HEK293 (cell line): ENCODE data around the gene GTF2F1.

Experiments used
- CTCF ChIA-PET: fragments of 350-600 bp; formaldehyde crosslinking; extraction: SDS; loops from one replicate; lab custom pipeline; 2021; ENCODE audit warnings: antibody characterized with exemption; lab: Yijun Ruan, JAX
- POLR2A ChIA-PET: fragments of 300-600 bp; formaldehyde crosslinking; extraction: SDS; loops from one replicate; lab custom pipeline; 2020; ENCODE audit warnings: antibody characterized with exemption, inconsistent platforms; lab: Yijun Ruan, JAX
- H3K27ac ChIP-seq: fragments of 200-500 bp; sonication (Bioruptor generic); 2 replicates; pipeline ENCODE4 v1.5.1; 2014; ENCODE audit warnings: low read depth, low read length, control low read depth, inconsistent platforms; ENCODE audit errors: extremely low read depth
- H3K36me3 ChIP-seq, 2 experiments: fragments of 200-500 bp in 1 of 2; sonication (Bioruptor generic) in 1 of 2; 1 replicate in 1 of 2; 2 replicates in 1 of 2; pipeline ENCODE4 v1.5.1; 2014 to 2017; ENCODE audit warnings: inconsistent platforms in 2 of 2, low read length in 2 of 2; ENCODE audit not compliant: control insufficient read depth in 2 of 2, insufficient read depth in 1 of 2
- H3K4me1 ChIP-seq: fragments of 200-500 bp; sonication (Bioruptor generic); 2 replicates; pipeline ENCODE4 v1.5.1; 2014; ENCODE audit warnings: mild to moderate bottlenecking, low read length, inconsistent platforms; ENCODE audit not compliant: control insufficient read depth, insufficient read depth
- H3K4me3 ChIP-seq: 2 replicates; pipeline ENCODE4 v1.5.1; 2011; ENCODE audit warnings: low read depth, mild to moderate bottlenecking, control low read depth, low read length, moderate library complexity
- H3K9me3 ChIP-seq: fragments of 200-500 bp; sonication (Bioruptor generic); 2 replicates; pipeline ENCODE4 v1.5.1; 2014; ENCODE audit warnings: low read depth, low read length, inconsistent platforms; ENCODE audit not compliant: control insufficient read depth, insufficient read depth
- HOXC10 ChIP-seq: sonication (generic); formaldehyde crosslinking; IDR thresholded peaks from 2 replicates; pipeline ENCODE4 v1.8.1; 2023; ENCODE audit warnings: mild to moderate bottlenecking, missing genetic modification reagents
- MZF1 ChIP-seq: fragments of 450-650 bp; formaldehyde crosslinking; IDR thresholded peaks from 2 replicates; pipeline ENCODE4 v1.5.1; 2017; ENCODE audit warnings: missing biosample characterization, missing genetic modification characterization, borderline replicate concordance
- OVOL3 ChIP-seq: fragments of 450-650 bp; formaldehyde crosslinking; IDR thresholded peaks from 2 replicates; pipeline ENCODE4 v1.5.1; 2016; ENCODE audit warnings: missing biosample characterization, missing genetic modification characterization
- SP7 ChIP-seq: fragments of 450-650 bp; formaldehyde crosslinking; IDR thresholded peaks from 2 replicates; pipeline ENCODE4 v1.5.1; 2016; ENCODE audit warnings: missing biosample characterization, missing genetic modification characterization
- WT1 ChIP-seq: fragments of 450-650 bp; formaldehyde crosslinking; IDR thresholded peaks from 2 replicates; pipeline ENCODE4 v1.5.1; 2016; ENCODE audit warnings: missing biosample characterization, missing genetic modification characterization
- ZNF157 ChIP-seq: fragments of 450-650 bp; formaldehyde crosslinking; IDR thresholded peaks from 2 replicates; pipeline ENCODE4 v1.5.1; 2016; ENCODE audit warnings: missing biosample characterization, missing genetic modification characterization
- ZNF292 ChIP-seq: fragments of 450-650 bp; formaldehyde crosslinking; IDR thresholded peaks from 2 replicates; pipeline ENCODE4 v1.5.1; 2016; ENCODE audit warnings: low read depth, missing biosample characterization, missing genetic modification characterization, borderline replicate concordance
- ZNF404 ChIP-seq: fragments of 450-650 bp; formaldehyde crosslinking; IDR thresholded peaks from 2 replicates; pipeline ENCODE4 v1.5.1; 2017; ENCODE audit warnings: missing biosample characterization, missing genetic modification characterization
- ZNF701 ChIP-seq: fragments of 450-650 bp; formaldehyde crosslinking; IDR thresholded peaks from 2 replicates; pipeline ENCODE4 v1.5.1; 2016; ENCODE audit warnings: missing biosample characterization, missing genetic modification characterization
- TF ChIP-seq, protein P1 (sequence below): fragments of 450-650 bp; formaldehyde crosslinking; IDR thresholded peaks from 2 replicates; pipeline ENCODE4 v1.5.1; 2016; ENCODE audit warnings: missing biosample characterization, missing genetic modification characterization, borderline replicate concordance
- TF ChIP-seq, protein P2 (sequence below): fragments of 450-650 bp; formaldehyde crosslinking; IDR thresholded peaks from 2 replicates; pipeline ENCODE4 v1.5.1; 2017; ENCODE audit warnings: missing biosample characterization, missing genetic modification characterization
- TF ChIP-seq, protein P3 (sequence below): fragments of 450-650 bp; formaldehyde crosslinking; IDR thresholded peaks from 2 replicates; pipeline ENCODE4 v1.5.1; 2017; ENCODE audit warnings: missing biosample characterization, missing genetic modification characterization
- TF ChIP-seq, protein P4 (sequence below): fragments of 450-650 bp; formaldehyde crosslinking; IDR thresholded peaks from 2 replicates; pipeline ENCODE4 v1.5.1; 2016; ENCODE audit warnings: missing biosample characterization, missing genetic modification characterization
- TF ChIP-seq, protein P5 (sequence below): fragments of 450-650 bp; formaldehyde crosslinking; IDR thresholded peaks from 2 replicates; pipeline ENCODE4 v1.5.0; 2017; ENCODE audit warnings: missing biosample characterization, missing genetic modification characterization, borderline replicate concordance
- TF ChIP-seq, protein P6 (sequence below): fragments of 450-650 bp; formaldehyde crosslinking; IDR thresholded peaks from 2 replicates; pipeline ENCODE4 v1.5.1; 2016; ENCODE audit warnings: missing biosample characterization, missing genetic modification characterization, low read depth

GTF2F1 gene

DNA sequence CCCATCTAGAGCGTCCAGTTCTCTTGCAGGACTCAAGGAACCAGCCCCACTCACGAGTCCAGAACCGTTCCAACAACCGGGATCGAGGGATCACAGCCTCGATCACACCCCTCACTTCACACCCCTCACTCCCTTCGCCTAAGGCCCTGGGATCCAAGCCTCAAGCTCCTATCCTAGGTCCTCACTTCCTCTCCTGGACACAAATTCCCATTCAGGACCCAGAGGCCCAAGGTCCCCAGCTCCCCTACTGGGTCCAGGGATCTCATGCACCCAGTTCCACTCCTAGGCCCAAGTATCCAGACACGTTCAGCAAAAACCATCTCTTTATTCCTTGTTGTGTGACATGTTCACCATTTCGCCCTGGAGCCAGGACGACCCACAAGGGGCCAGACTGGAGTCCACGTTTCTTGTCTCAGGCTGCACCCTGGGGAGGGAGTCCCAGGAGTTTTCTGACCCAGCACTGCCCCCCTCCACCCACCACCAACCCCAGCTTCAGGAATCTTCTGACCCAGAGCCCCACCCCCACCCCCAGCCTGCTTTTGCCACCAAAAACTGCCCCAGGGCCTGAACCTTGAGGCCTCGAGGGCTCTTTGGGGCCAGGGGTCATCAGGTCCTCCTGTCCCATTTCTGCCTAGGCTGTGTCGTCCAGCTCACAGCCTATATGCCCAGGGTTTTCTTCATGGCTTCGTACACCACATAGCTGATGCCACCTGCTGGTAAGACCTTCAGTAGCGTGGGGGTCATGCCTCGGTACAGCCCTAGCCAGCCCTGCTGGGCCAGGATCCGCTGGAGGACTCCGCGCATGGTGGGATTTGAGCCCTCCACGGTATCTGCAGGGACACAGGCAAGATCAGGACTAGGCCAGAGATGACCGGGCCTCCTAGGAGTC, 33.0 kb upstream of the GTF2F1 start (continued):
- TF ChIP-seq, protein P1, sequence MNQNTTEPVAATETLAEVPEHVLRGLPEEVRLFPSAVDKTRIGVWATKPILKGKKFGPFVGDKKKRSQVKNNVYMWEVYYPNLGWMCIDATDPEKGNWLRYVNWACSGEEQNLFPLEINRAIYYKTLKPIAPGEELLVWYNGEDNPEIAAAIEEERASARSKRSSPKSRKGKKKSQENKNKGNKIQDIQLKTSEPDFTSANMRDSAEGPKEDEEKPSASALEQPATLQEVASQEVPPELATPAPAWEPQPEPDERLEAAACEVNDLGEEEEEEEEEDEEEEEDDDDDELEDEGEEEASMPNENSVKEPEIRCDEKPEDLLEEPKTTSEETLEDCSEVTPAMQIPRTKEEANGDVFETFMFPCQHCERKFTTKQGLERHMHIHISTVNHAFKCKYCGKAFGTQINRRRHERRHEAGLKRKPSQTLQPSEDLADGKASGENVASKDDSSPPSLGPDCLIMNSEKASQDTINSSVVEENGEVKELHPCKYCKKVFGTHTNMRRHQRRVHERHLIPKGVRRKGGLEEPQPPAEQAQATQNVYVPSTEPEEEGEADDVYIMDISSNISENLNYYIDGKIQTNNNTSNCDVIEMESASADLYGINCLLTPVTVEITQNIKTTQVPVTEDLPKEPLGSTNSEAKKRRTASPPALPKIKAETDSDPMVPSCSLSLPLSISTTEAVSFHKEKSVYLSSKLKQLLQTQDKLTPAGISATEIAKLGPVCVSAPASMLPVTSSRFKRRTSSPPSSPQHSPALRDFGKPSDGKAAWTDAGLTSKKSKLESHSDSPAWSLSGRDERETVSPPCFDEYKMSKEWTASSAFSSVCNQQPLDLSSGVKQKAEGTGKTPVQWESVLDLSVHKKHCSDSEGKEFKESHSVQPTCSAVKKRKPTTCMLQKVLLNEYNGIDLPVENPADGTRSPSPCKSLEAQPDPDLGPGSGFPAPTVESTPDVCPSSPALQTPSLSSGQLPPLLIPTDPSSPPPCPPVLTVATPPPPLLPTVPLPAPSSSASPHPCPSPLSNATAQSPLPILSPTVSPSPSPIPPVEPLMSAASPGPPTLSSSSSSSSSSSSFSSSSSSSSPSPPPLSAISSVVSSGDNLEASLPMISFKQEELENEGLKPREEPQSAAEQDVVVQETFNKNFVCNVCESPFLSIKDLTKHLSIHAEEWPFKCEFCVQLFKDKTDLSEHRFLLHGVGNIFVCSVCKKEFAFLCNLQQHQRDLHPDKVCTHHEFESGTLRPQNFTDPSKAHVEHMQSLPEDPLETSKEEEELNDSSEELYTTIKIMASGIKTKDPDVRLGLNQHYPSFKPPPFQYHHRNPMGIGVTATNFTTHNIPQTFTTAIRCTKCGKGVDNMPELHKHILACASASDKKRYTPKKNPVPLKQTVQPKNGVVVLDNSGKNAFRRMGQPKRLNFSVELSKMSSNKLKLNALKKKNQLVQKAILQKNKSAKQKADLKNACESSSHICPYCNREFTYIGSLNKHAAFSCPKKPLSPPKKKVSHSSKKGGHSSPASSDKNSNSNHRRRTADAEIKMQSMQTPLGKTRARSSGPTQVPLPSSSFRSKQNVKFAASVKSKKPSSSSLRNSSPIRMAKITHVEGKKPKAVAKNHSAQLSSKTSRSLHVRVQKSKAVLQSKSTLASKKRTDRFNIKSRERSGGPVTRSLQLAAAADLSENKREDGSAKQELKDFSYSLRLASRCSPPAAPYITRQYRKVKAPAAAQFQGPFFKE = no peak
- TF ChIP-seq, protein P2, sequence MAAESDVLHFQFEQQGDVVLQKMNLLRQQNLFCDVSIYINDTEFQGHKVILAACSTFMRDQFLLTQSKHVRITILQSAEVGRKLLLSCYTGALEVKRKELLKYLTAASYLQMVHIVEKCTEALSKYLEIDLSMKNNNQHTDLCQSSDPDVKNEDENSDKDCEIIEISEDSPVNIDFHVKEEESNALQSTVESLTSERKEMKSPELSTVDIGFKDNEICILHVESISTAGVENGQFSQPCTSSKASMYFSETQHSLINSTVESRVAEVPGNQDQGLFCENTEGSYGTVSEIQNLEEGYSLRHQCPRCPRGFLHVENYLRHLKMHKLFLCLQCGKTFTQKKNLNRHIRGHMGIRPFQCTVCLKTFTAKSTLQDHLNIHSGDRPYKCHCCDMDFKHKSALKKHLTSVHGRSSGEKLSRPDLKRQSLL = peak; percentile 52; the same call in 1 of the 2 replicates
- 0 out of 2 replicates have a peak, but pooled peaks have one; percentile 11 for TF ChIP-seq WT1 (tag by site-specific recombination)

DNA sequence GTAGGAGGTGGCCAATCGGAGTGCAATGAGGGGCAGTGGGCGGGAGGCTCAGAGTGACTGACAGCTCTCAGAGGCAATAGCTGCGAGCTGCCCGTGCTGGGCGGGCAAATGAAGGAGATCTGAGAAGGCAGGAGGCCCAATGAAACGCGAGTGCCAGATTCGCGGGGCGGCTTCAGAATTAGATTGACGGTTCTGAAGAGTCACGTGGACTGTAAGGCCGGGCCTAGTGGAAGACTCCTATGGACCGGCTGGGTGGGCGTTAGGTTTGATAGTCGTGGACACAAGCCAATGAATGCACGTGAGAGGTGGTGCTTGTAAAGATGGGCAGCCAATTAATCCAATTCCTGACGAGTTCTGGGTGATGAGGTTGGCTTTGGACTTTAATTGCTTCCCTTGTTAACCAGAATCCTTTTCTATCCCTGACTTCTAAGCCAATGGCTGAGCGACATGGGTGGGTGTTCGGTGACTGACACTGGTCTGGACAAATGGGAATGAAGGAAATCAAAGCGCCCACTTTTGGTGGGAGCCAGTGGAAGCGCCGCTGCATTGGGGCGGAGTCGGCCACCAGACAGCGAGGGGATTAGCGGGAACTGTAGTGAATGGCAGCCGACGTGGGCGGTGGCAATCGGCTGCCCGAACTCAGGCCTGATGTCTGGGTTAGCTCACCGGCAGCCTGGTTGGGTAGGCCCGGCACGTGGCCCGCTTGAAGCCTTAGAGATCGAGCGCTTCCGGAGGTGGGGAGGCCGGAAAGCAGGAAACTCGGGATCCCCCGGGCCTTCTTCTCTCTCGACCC, 32.2 kb upstream of the GTF2F1 start:
- Histone ChIP-seq H3K36me3 (peaks cover 4 to 33% of the 10 kb centered on the region in 2 experiments; a peak in 1 of 3 replicates), H3K4me3 (no peak overlapping the region), H3K4me1 (peaks cover 7% of the 10 kb centered on the region), H3K27ac (peak overlapping the region; percentile 50), H3K9me3 (no peaks in the 10 kb centered on the region)
- ChIA-PET CTCF (interaction anchor here (0.6 to 1.3 kb wide), 6 partner anchors 297 to 1444 kb away, joined by 3 to 6 read pairs (median 4); no protein-coding TSS in a partner anchor), POLR2A (interaction anchor here (0.5 to 2.1 kb wide), 20 partner anchors 9 to 412 kb away, joined by 3 to 25 read pairs (median 4); partner anchors contain the start of genes ALKBH7, CLPP, GPR108 and GTF2F1)
- TF ChIP-seq SP7 (tag by site-specific recombination) (peak; percentile 34), MZF1 (tag by site-specific recombination) (no peak), ZNF292 (no peak), OVOL3 (tag by site-specific recombination) (no peak), ZNF701 (tag by site-specific recombination) (no peak), HOXC10 (CRISPR knock-in tag) (peak; percentile 51; the same call in 1 of the 2 replicates), ZNF404 (no peak), ZNF157 (tag by site-specific recombination) (no peak)
- TF ChIP-seq, protein P3, sequence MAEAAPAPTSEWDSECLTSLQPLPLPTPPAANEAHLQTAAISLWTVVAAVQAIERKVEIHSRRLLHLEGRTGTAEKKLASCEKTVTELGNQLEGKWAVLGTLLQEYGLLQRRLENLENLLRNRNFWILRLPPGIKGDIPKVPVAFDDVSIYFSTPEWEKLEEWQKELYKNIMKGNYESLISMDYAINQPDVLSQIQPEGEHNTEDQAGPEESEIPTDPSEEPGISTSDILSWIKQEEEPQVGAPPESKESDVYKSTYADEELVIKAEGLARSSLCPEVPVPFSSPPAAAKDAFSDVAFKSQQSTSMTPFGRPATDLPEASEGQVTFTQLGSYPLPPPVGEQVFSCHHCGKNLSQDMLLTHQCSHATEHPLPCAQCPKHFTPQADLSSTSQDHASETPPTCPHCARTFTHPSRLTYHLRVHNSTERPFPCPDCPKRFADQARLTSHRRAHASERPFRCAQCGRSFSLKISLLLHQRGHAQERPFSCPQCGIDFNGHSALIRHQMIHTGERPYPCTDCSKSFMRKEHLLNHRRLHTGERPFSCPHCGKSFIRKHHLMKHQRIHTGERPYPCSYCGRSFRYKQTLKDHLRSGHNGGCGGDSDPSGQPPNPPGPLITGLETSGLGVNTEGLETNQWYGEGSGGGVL (tag by site-specific recombination) = no peak
- TF ChIP-seq, protein P4, sequence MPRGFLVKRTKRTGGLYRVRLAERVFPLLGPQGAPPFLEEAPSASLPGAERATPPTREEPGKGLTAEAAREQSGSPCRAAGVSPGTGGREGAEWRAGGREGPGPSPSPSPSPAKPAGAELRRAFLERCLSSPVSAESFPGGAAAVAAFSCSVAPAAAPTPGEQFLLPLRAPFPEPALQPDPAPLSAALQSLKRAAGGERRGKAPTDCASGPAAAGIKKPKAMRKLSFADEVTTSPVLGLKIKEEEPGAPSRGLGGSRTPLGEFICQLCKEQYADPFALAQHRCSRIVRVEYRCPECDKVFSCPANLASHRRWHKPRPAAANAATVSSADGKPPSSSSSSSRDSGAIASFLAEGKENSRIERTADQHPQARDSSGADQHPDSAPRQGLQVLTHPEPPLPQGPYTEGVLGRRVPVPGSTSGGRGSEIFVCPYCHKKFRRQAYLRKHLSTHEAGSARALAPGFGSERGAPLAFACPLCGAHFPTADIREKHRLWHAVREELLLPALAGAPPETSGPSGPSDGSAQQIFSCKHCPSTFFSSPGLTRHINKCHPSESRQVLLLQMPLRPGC = no peak; the same call in 1 of the 2 replicates
- TF ChIP-seq, protein P5, sequence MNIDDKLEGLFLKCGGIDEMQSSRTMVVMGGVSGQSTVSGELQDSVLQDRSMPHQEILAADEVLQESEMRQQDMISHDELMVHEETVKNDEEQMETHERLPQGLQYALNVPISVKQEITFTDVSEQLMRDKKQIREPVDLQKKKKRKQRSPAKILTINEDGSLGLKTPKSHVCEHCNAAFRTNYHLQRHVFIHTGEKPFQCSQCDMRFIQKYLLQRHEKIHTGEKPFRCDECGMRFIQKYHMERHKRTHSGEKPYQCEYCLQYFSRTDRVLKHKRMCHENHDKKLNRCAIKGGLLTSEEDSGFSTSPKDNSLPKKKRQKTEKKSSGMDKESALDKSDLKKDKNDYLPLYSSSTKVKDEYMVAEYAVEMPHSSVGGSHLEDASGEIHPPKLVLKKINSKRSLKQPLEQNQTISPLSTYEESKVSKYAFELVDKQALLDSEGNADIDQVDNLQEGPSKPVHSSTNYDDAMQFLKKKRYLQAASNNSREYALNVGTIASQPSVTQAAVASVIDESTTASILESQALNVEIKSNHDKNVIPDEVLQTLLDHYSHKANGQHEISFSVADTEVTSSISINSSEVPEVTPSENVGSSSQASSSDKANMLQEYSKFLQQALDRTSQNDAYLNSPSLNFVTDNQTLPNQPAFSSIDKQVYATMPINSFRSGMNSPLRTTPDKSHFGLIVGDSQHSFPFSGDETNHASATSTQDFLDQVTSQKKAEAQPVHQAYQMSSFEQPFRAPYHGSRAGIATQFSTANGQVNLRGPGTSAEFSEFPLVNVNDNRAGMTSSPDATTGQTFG = no peak
- TF ChIP-seq, protein P6, sequence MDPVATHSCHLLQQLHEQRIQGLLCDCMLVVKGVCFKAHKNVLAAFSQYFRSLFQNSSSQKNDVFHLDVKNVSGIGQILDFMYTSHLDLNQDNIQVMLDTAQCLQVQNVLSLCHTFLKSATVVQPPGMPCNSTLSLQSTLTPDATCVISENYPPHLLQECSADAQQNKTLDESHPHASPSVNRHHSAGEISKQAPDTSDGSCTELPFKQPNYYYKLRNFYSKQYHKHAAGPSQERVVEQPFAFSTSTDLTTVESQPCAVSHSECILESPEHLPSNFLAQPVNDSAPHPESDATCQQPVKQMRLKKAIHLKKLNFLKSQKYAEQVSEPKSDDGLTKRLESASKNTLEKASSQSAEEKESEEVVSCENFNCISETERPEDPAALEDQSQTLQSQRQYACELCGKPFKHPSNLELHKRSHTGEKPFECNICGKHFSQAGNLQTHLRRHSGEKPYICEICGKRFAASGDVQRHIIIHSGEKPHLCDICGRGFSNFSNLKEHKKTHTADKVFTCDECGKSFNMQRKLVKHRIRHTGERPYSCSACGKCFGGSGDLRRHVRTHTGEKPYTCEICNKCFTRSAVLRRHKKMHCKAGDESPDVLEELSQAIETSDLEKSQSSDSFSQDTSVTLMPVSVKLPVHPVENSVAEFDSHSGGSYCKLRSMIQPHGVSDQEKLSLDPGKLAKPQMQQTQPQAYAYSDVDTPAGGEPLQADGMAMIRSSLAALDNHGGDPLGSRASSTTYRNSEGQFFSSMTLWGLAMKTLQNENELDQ (tag by site-specific recombination) = no peak
